Spleen (tissue), 7 donors: Measurements from ENCODE around the gene TFDP3.

Experiments
- CTCF ChIP-seq, 11 experiments: fragments of 200-600 bp in 7 of 11; fragments of 450-650 bp in 4 of 11; sonication (generic) in 4 of 11; IDR thresholded peaks in 8 of 11; conservative IDR thresholded peaks in 3 of 11; 1 replicate in 7 of 11; 2 replicates in 4 of 11; pipeline versions ENCODE4 v1.4.0 to v1.8.0; 2016 to 2021; ENCODE audit warnings: antibody characterized with exemption in 11 of 11, inconsistent platforms in 4 of 11, mild to moderate bottlenecking in 1 of 11
- POLR2A ChIP-seq, 3 donors: fragments of 450-650 bp; IDR thresholded peaks; one replicate each; pipeline ENCODE4 v1.5.1; 2017; ENCODE audit warnings: antibody characterized with exemption in 3 of 3, mild to moderate bottlenecking in 1 of 3
- donor health status: DM: no; HTN: no; CAD: no; lungs with moderate emphysema.
- donor health status: DM: no; HTN: no; CAD: no.
- donor health status: DM: no; HTN: no; CAD: no.

- TF ChIP-seq CTCF (IDR thresholded peaks at IDR 0.05 in 8 of 11, conservative IDR thresholded peaks at IDR 0.05 in 3 of 11), result no peak
- no peak for TF ChIP-seq POLR2A (IDR thresholded peaks at IDR 0.05)
Observed at GRCh38 chrX:133232331-133232730, 14.2 kb upstream of the TFDP3 start.
